ENCODE data around the gene MT1X.

The MT1X gene

DNA sequence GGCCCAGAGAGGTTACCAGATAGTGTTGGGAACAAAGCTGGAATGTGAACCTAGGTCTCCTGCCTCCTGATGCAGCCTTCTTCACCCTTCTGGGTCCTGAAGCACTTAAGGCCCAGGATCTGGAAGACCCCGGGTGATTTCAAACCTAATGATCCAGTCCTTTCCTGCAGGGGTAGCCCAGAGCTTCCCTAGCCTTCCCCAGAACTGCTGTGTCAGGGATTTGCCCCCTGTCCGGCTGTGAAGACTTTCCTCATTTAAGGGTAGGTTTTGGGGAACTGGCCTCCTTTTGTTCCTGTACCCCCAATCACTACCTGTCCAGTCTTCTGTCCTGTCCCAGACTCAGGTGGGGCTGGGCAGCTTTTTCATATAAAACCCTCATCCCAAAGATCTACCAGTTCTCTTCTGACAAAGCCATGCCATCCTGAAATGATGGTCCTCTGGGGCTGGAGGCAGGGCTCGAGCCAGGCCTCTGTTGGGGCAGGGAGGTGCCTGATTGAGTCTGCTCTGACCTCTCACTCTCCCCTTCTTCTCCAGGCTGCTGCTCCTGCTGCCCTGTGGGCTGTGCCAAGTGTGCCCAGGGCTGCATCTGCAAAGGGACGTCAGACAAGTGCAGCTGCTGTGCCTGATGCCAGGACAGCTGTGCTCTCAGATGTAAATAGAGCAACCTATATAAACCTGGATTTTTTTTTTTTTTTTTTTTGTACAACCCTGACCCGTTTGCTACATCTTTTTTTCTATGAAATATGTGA, 1.3 kb downstream of the MT1X start:
- DNase-seq (ENCODE audit: low read depth) = no peak
- TF ChIP-seq CTCF (conservative IDR thresholded peaks at IDR 0.05; ENCODE audit: control insufficient read depth, insufficient read depth, low read depth, low read length) = peak; percentile 1
- H3K4me3 ChIP-seq (ENCODE audit: control insufficient read depth, low read depth, low read length) = peak overlapping the region; percentile 72

DNA sequence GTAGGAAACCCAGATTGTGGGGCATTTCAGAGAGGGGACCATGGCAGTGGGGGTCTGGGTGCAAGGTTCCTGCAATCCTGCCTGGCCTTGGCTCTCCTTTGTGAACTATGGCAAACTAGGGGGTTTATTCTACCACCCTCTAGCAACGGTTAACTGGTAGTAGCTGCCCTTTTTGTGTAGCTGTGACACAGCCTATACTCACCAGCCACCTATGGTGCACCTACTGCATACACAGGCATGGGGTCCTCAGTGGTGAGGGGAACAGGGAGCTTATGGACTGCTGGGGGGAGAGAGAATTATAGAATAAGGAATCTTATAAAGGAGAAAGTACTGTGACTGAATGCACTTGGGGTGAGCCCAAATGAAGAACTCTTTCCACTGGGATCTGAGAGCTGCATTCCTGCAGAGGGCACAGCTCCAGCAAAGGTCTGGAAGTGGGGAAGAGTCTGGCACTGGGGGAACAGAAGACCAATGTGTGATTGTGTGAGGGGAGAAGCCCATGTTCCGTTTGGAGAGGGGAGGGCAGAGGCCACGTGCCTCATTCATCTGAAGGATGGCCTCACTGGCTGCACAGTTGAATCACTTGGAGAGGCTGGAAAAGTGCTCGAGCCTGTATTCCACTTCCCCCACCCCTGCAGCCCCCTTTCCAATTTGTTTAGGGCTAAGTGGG, 2.1 kb downstream of the MT1X start:
- no peak for TF ChIP-seq CTCF (conservative IDR thresholded peaks at IDR 0.05; ENCODE audit: control insufficient read depth, insufficient read depth, low read depth, low read length)
- DNase-seq (ENCODE audit: low read depth) = no peak
- no peak overlapping the region for H3K4me3 ChIP-seq (ENCODE audit: control insufficient read depth, low read depth, low read length)

- DNase-seq (ENCODE audit: low read depth) = no peak
- no peak for TF ChIP-seq CTCF (conservative IDR thresholded peaks at IDR 0.05; ENCODE audit: control insufficient read depth, insufficient read depth, low read depth, low read length)
These were observed 2.8 kb downstream of the MT1X start for GRCh38 chr16:56684926-56685590.

DNA sequence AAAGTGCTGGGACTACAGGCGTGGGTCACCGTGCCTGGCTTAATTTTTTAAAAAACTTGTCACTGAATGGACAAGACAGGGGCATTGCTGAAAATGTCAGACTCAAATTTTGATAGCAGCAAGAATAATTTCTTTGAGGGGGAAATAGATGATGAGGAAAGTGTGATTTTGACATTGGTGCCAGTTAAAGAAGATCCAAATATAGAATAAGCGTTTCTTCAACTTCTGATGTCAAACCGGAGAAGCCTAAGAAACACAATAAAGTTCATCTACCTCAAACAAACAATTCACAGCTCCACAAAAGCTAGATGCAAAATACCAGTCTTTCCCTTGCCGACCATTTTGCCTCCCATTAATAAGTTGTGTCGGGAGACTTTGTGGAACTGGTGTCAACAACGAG, 4.5 kb downstream of the MT1X start:
- TF ChIP-seq CTCF (conservative IDR thresholded peaks at IDR 0.05; ENCODE audit: control insufficient read depth, insufficient read depth, low read depth, low read length) = no peak
- H3K4me3 ChIP-seq (ENCODE audit: control insufficient read depth, low read depth, low read length) = no peak overlapping the region
- DNase-seq (ENCODE audit: low read depth) = no peak

More at GRCh38 chr16:56684926-56685590, 2.8 kb downstream of the MT1X start:
- H3K4me3 ChIP-seq (ENCODE audit: control insufficient read depth, low read depth, low read length) = no peak overlapping the region

DNA sequence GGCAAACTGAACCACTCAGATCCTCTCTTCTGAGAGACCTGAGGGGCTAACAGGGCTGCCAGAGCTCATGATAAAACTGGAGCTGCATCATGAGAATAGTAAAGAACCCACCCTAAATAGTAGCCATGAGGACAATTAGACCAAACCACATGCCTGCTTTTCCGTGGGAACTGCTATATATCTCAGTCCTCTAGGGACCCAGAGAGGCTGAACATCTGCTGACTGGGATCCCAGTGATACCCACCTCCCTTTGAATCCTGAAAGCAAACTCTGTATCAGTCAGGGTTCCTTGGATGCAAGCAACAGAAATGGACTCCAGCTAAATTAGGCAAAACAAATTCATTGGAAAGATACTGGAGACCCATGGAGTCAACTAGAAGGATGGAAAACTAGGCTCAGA, 6.5 kb downstream of the MT1X start:
- no peak overlapping the region for H3K4me3 ChIP-seq (ENCODE audit: control insufficient read depth, low read depth, low read length)
- TF ChIP-seq CTCF (conservative IDR thresholded peaks at IDR 0.05; ENCODE audit: control insufficient read depth, insufficient read depth, low read depth, low read length) = no peak
- DNase-seq (ENCODE audit: low read depth) = peak; percentile 40

DNA sequence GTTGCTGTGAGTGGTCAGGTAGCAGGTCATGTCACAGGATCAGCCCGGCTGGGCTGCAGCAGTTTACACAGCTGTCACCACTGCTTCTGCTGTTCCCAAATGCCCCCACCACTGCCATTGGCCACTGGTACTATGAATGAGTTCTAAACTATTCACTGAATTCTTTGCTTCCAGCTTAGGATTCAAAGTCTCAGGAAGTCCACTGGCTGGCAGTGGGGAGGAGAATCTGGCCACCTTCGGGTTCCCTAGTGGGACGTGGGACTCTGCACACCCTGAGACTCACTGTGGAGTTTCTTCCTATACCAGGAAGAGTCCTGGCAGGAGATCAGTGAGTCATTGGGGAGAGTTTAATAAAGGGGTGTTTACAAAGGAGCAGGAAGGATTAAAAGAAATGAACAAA, 6.9 kb downstream of the MT1X start:
- peak; percentile 17 for DNase-seq (ENCODE audit: low read depth)
- H3K4me3 ChIP-seq (ENCODE audit: control insufficient read depth, low read depth, low read length) = no peak overlapping the region
- no peak for TF ChIP-seq CTCF (conservative IDR thresholded peaks at IDR 0.05; ENCODE audit: control insufficient read depth, insufficient read depth, low read depth, low read length)
